B cell (primary cell): ENCODE data around the gene MYD88. TPM values are rescaled to one million over a fixed set of nuclear protein-coding genes. Genes with fewer than 3 reads are reported as not detected.

ENCODE experiments used
- ATAC-seq: fragments of 200-7000 bp; cut with Tn5 transposase; one replicate; pipeline ENCODE4 v1.10.0; 2021; ENCODE audit warnings: low read depth, mild to moderate bottlenecking, moderate number of reproducible peaks, moderate library complexity
- CTCF ChIA-PET: fragments of 350-600 bp; sonication (Branson Sonifier 250); formaldehyde crosslinking; loops from one replicate; lab custom pipeline; 2021; ENCODE audit warnings: antibody characterized with exemption, inconsistent platforms; lab: Charles Lee
- POLR2A ChIA-PET: fragments of 350-600 bp; sonication (Branson Sonifier 250); formaldehyde crosslinking; loops from one replicate; lab custom pipeline; 2021; ENCODE audit warnings: antibody characterized with exemption; lab: Charles Lee
- DNase-seq: peaks from one replicate; pipeline ENCODE4 v3.0.0; 2013
- H2AFZ ChIP-seq: 2 replicates; pipeline ENCODE4 v1.6.1; 2012; ENCODE audit warnings: mild to moderate bottlenecking, low read depth, low read length; ENCODE audit not compliant: insufficient read depth, poor library complexity, severe bottlenecking
- H3K27ac ChIP-seq, 2 donors: 1 replicate in 1 of 2; 2 replicates in 1 of 2; pipeline ENCODE4 v1.5.1; 2012 to 2013; ENCODE audit warnings: low read length in 2 of 2, mild to moderate bottlenecking in 2 of 2, moderate library complexity in 1 of 2
- H3K27me3 ChIP-seq, 4 experiments: fragments of 200-600 bp in 1 of 4; sonication (generic) in 1 of 4; replicated peaks in 1 of 4; 1 replicate in 2 of 4; 2 replicates in 2 of 4; pipeline versions ENCODE4 v1.6.1 to v1.7.0; 2013 to 2016; ENCODE audit warnings: low read length in 3 of 4, mild to moderate bottlenecking in 2 of 4, mixed read lengths in 1 of 4, moderate library complexity in 1 of 4; ENCODE audit not compliant: insufficient read depth in 4 of 4, control insufficient read depth in 3 of 4; ENCODE audit errors: control extremely low read depth in 1 of 4
- H3K36me3 ChIP-seq, 2 experiments: replicated peaks in 1 of 2; 1 replicate in 1 of 2; 2 replicates in 1 of 2; pipeline versions ENCODE4 v1.6.1 to v1.7.1; 2013; ENCODE audit warnings: low read length in 1 of 2; ENCODE audit not compliant: insufficient read depth in 2 of 2, control insufficient read depth in 1 of 2; ENCODE audit errors: control extremely low read depth in 1 of 2, extremely low read depth in 1 of 2
- H3K4me1 ChIP-seq, 2 donors: fragments of 200-600 bp in 1 of 2; sonication (generic) in 1 of 2; 1 replicate in 1 of 2; 2 replicates in 1 of 2; pipeline versions ENCODE4 v1.5.1 to v1.6.1; 2013 to 2017; ENCODE audit warnings: low read length in 2 of 2; ENCODE audit not compliant: control insufficient read depth in 2 of 2, insufficient read depth in 2 of 2
- H3K4me2 ChIP-seq: replicated peaks from 2 replicates; pipeline ENCODE3; 2012; ENCODE audit warnings: mild to moderate bottlenecking, low read depth, low read length; ENCODE audit not compliant: poor library complexity, severe bottlenecking
- H3K4me3 ChIP-seq, 5 experiments: fragments of 200-600 bp in 1 of 5; sonication (generic) in 1 of 5; 1 replicate in 3 of 5; 2 replicates in 2 of 5; pipeline versions ENCODE4 v1.5.1 to v1.7.0; 2011 to 2016; ENCODE audit warnings: low read length in 4 of 5, mild to moderate bottlenecking in 4 of 5, low read depth in 2 of 5, control low read depth in 1 of 5, moderate library complexity in 1 of 5; ENCODE audit not compliant: insufficient read depth in 1 of 5; ENCODE audit errors: control extremely low read depth in 1 of 5, extremely low read depth in 1 of 5
- H3K79me2 ChIP-seq: fragments of 200-600 bp; sonication (generic); one replicate; pipeline ENCODE4 v1.6.0; 2016; ENCODE audit warnings: low read length; ENCODE audit not compliant: control insufficient read depth, insufficient read depth
- H3K9ac ChIP-seq: fragments of 200-600 bp; sonication (generic); 2 replicates; pipeline ENCODE4 v1.6.1; 2017; ENCODE audit warnings: mild to moderate bottlenecking, low read length, moderate library complexity
- H3K9me3 ChIP-seq, 3 donors: one replicate each; pipeline versions ENCODE4 v1.6.1 to v1.7.1; 2013; ENCODE audit warnings: low read length in 2 of 3; ENCODE audit not compliant: control insufficient read depth in 2 of 3, insufficient read depth in 1 of 3; ENCODE audit errors: control extremely low read depth in 1 of 3
- H4K20me1 ChIP-seq: 2 replicates; pipeline ENCODE4 v1.6.0; 2012; ENCODE audit warnings: mild to moderate bottlenecking, low read length; ENCODE audit not compliant: insufficient read depth, control insufficient read depth, poor library complexity, severe bottlenecking
- H3K27ac Mint-ChIP-seq: one replicate; pipeline ENCODE4 v1.8.0; 2021; ENCODE audit warnings: mixed read lengths
- H3K27me3 Mint-ChIP-seq: one replicate; pipeline ENCODE4 v1.8.0; 2021; ENCODE audit warnings: mixed read lengths
- H3K4me1 Mint-ChIP-seq: one replicate; pipeline ENCODE4 v1.8.0; 2021; ENCODE audit warnings: mixed read lengths
- H3K4me3 Mint-ChIP-seq: one replicate; pipeline ENCODE4 v1.8.0; 2021; ENCODE audit warnings: mixed read lengths
- H3K9me3 Mint-ChIP-seq: one replicate; pipeline ENCODE4 v1.8.0; 2022; ENCODE audit warnings: mixed read lengths; ENCODE audit not compliant: insufficient read depth
- CTCF ChIP-seq: fragments of 200-600 bp; IDR thresholded peaks from one replicate; pipeline ENCODE4 v1.8.0; 2022; ENCODE audit warnings: antibody characterized with exemption, mild to moderate bottlenecking
- EZH2 ChIP-seq: IDR thresholded peaks from 2 replicates; pipeline ENCODE4 v1.6.1; 2012; ENCODE audit warnings: borderline replicate concordance, low read depth, mild to moderate bottlenecking, moderate library complexity, low read length; ENCODE audit not compliant: insufficient read depth, poor library complexity, severe bottlenecking
- WGBS: methylation state at CpG from one replicate; pipeline ENCODE4 v1.1.5; 2013; ENCODE audit warnings: missing lambda C conversion rate; ENCODE audit not compliant: insufficient coverage; 5-methylcytosine and 5-hydroxymethylcytosine counted together
- intact Hi-C: fragments of 100-400 bp; cut with micrococcal nuclease; formaldehyde crosslinking; loops from one replicate; pipeline ENCODE4 v1.10.0; 2022
- polyA plus RNA-seq: library from polyadenylated mRNA; depleted of rRNA; stranded (reverse); fragments of >200 nt; gene quantifications from 2 replicates; pipeline ENCODE4 v1.2.3, GENCODE V29; 2012
- total RNA-seq, 2 donors: library from RNA; stranded (reverse); fragments of 120-200 nt in 1 of 2; gene quantifications; 1 replicate in 1 of 2; 2 replicates in 1 of 2; pipeline versions ENCODE4 v1.2.3 to v1.2.4, GENCODE V29; 2013 to 2022

The MYD88 gene
- total and polyA plus RNA-seq, 2 donors (not counting 1 experiment from before 2014, with no cell fraction given): 48.0 to 52.3 TPM

DNA sequence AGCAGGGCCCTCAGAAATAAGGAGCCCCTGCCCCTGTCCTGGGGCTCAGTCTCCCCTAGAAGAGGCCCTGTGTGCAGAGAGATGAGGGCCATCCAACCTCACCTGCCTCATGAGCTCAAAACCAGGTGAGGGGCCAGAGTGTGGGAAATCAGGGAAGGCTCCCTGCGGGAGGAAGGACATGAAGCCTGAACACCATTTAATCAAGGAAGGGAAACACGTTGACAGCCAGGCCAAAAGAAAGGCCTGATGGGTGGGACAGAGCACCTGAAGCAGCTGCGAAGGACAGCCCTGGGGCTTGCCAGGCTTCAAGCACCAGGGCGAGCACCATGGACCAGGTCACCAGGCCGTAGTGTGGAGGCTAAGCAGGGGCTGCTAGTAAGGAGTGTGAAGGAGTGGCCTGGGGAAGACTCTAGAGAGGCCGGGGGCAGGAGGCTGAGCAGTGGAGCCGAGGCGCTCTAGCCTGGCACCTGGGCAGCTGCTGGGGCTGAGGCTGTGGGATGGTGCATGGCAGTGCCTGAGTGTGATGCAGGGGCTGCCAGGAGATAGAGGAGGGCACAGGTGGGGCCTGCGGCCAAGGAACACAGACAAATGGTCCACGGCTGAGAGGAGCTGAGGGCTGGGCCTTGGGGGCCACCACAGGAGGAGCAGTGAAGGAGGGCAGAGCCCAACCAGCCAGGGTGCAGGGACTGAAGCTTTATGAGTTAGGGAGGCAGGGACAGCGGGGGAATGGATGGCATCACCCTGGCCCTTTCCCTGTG lies 17.6 kb upstream of the MYD88 start:
- ChIA-PET CTCF (interaction anchor here (1.0 to 6.5 kb wide), 4 partner anchors 74 to 359 kb away, joined by 3 to 55 read pairs (median 16); partner anchors contain the start of gene XYLB), POLR2A (interaction anchor here (0.7 kb wide), 1 partner anchor 1244 kb away, joined by 3 read pairs; no protein-coding TSS in a partner anchor)
- Mint-ChIP-seq H3K9me3 (no peaks in the 10 kb centered on the region), H3K27ac (no peak overlapping the region), H3K4me3 (no peak overlapping the region), H3K27me3 (peaks cover 2% of the 10 kb centered on the region), H3K4me1 (peaks cover 5% of the 10 kb centered on the region)
- 96% methylated on average over 11 of the region's 11 CpGs for WGBS
- Histone ChIP-seq H3K79me2 (no peaks in the 10 kb centered on the region), H3K4me2 (no peak overlapping the region), H3K9me3 (no peaks in the 10 kb centered on the region), H3K4me3 (no peak overlapping the region), H4K20me1 (no peaks in the 10 kb centered on the region), H3K27ac (no peak overlapping the region), H3K27me3 (no peaks in the 10 kb centered on the region), H3K9ac (no peak overlapping the region), H3K4me1 (peaks cover 5 to 8% of the 10 kb centered on the region in 2 donors), H3K36me3 (peaks cover 2 to 46% of the 10 kb centered on the region in 2 experiments), H2AFZ (no peak overlapping the region)
- no peak for TF ChIP-seq EZH2
- no peak for TF ChIP-seq CTCF
- intact Hi-C loops: no loop called here
- DNase-seq (no peak), ATAC-seq (no peak)

- Histone ChIP-seq H3K9me3 (no peaks in the 10 kb centered on the region), H3K27me3 (no peaks in the 10 kb centered on the region), H3K4me1 (peaks cover 0 to 2% of the 10 kb centered on the region in 2 donors), H4K20me1 (peaks cover 3% of the 10 kb centered on the region), H3K79me2 (no peaks in the 10 kb centered on the region), H3K4me3 (no peak overlapping the region), H3K36me3 (peaks cover 2 to 52% of the 10 kb centered on the region in 2 experiments), H3K4me2 (no peak overlapping the region), H2AFZ (no peak overlapping the region), H3K27ac (no peak overlapping the region), H3K9ac (no peak overlapping the region)
- Mint-ChIP-seq H3K27me3 (no peaks in the 10 kb centered on the region), H3K4me1 (peaks cover 3% of the 10 kb centered on the region), H3K27ac (no peak overlapping the region), H3K9me3 (no peaks in the 10 kb centered on the region), H3K4me3 (no peak overlapping the region)
- DNase-seq (no peak), ATAC-seq (no peak)
- ChIA-PET POLR2A (no interaction called here), CTCF (interaction anchor here (6.5 kb wide), 1 partner anchor 177 kb away, joined by 55 read pairs; no protein-coding TSS in a partner anchor)
- intact Hi-C loops: no loop called here
- TF ChIP-seq EZH2 (no peak), CTCF (no peak)
- WGBS: 99% methylated on average over 9 of the region's 9 CpGs
Observed at GRCh38 chr3:38121451-38121831, 17.0 kb upstream of the MYD88 start.
